Measurements from ENCODE around the gene SCN5A.

DNA sequence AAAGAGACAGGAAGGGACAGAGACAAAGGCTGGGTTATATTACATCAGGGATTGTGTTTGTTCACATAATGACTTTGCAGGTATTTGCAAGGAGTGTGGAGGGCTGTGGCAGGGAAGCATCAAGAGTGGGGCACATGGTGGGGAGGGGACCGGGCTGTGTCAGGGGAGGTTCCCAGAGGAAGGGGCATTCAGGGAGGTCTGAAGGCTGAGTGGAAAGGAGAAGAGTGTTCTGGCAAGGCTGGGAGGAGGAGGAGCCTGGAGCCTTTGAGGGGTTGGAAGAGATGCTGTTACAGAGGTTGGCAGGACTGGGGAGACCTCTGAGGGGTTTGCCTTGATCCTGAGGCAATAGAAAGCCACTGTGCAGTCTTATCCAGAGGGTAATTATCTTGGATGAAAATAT lies 103.9 kb downstream of the SCN5A start:
- TF ChIP-seq, protein P1, sequence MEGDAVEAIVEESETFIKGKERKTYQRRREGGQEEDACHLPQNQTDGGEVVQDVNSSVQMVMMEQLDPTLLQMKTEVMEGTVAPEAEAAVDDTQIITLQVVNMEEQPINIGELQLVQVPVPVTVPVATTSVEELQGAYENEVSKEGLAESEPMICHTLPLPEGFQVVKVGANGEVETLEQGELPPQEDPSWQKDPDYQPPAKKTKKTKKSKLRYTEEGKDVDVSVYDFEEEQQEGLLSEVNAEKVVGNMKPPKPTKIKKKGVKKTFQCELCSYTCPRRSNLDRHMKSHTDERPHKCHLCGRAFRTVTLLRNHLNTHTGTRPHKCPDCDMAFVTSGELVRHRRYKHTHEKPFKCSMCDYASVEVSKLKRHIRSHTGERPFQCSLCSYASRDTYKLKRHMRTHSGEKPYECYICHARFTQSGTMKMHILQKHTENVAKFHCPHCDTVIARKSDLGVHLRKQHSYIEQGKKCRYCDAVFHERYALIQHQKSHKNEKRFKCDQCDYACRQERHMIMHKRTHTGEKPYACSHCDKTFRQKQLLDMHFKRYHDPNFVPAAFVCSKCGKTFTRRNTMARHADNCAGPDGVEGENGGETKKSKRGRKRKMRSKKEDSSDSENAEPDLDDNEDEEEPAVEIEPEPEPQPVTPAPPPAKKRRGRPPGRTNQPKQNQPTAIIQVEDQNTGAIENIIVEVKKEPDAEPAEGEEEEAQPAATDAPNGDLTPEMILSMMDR (conservative IDR thresholded peaks at IDR 0.05) = no peak
- TF ChIP-seq EZH2 (IDR thresholded peaks at IDR 0.05; ENCODE audit: low read depth) = no peak

All from PC-9 (cell line).